LoVo (cell line): ENCODE data around the gene ATAD2B.

Source experiments
- DNase-seq: peaks from one replicate; pipeline ENCODE4 v3.0.0-alpha.2; 2016; ENCODE audit warnings: low spot score

The ATAD2B gene

DNA sequence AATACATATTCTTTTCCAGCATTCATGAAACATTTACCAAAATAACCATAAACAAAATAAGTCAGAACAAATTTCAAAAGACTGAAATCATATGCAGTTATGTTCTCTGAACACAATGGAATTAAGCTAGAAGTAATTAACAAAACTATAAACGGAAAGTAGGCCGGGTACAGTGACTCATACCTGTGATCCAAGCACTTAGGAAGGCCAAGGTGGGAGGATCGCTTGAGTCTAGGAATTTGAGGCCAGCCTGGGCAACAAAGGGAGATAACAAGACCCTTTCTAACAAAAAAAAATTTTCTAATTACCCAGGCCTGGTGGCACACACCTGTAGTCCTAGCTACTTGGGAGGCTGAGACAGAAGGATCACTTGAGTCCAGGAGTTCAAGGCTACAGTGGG lies 14.9 kb downstream of the ATAD2B start:
- DNase-seq, result no peak

DNA sequence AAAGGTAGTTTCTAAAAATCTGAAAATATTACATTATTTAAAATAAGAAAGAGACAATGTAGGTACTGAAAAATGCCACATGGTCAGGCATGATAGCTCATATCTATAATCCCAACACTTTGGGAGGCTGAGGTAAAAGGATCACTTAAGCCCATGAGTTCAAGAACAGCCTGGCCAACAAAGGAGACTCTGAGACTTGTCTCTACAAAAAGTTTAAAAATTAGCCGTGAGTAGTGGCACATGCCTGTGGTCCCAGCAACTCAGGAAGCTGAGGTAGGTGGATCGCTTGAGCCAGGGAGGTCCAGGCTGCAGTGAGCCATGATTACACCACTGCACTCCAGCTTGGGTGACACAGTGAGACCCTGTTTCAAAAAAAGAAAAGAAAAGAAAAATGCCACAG lies 21.8 kb downstream of the ATAD2B start:
- DNase-seq, result no peak

DNA sequence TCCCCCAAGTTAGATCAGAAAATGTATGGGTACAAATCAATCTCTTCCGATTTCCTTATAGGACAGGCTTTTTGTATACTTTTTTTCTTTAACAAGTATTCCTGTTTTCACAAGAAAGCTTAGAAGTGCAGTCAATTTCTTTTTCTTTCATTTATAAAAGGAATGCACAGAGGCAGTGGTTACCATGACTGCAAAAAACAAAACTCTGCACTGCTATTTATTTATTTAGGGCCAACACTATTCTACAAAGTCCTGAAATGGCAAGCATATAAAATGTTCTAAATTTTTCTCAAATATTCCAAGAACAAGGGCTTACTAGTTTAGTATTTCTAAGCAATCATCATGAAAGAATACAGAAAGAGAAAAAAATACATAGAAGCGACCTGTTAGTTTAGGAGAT lies 22.2 kb downstream of the ATAD2B start:
- no peak for DNase-seq

GRCh38 chr2:23904215-23904614 lies 22.7 kb downstream of the ATAD2B start:
- no peak for DNase-seq

GRCh38 chr2:23903034-23903433 lies 23.9 kb downstream of the ATAD2B start:
- DNase-seq, result no peak

DNA sequence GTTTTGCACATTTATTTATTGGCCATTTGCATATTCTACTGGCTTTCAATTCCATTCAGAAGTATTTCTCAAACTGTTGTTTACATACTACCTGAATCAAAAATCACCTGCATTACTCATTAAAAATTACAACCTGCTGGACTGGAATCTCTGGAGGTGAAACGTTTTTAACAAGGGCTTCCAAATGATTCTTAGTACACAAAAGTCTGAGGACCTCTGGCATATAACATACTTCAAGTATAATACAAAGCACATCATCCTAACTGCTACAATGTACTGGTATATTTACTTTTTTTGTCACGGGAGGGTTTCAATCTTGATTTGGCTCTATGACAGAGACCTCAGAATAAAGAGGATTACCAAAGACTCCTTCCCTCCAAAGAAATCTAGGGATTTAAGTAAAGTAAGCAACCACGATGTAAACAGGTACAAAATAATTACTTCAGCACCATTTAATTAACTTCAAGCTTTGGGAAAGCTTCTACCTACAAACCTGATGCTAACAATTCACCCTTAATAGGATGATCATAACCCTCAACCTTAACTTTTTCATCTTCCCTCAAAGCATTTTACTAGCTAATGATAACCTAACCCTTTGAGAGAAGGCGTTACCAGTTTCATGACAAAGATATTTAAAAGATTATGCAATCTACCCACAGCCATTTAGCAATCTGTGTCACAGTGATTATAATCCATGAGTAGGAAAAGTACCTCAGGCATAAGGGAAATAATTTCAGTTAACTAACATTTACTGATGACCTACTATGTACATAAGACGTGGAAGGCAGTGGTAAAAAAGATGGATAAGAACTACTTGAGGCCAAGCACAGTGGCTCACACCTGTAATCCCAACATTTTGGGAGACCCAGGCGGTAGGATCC lies 24.7 kb downstream of the ATAD2B start:
- peak; percentile 14 for DNase-seq

- DNase-seq, result peak; percentile 12
Observed at GRCh38 chr2:23900541-23901322, 26.2 kb downstream of the ATAD2B start.

GRCh38 chr2:23900133-23900532 lies 26.8 kb downstream of the ATAD2B start:
- no peak for DNase-seq

- DNase-seq, result no peak
Observed at GRCh38 chr2:23871206-23871605, 55.7 kb downstream of the ATAD2B start.

DNA sequence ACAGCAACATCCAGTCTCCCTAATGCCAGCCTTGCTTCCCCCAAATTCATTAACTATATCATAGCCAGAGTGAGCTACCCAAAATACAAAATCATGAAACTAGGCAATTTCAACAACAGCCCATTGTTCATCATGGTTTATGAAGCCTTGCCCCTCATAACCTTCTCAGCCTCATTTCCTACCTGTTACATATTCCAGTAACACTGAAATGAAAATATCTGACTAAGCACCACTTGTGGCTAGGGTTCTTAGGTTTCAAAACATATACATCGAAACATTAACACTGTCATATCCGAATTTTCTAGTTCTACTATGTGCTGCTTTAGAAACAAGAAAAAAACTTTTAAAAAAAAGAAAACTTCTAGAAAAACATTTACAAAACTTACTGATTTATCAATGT lies 59.5 kb downstream of the ATAD2B start:
- DNase-seq, result no peak

DNA sequence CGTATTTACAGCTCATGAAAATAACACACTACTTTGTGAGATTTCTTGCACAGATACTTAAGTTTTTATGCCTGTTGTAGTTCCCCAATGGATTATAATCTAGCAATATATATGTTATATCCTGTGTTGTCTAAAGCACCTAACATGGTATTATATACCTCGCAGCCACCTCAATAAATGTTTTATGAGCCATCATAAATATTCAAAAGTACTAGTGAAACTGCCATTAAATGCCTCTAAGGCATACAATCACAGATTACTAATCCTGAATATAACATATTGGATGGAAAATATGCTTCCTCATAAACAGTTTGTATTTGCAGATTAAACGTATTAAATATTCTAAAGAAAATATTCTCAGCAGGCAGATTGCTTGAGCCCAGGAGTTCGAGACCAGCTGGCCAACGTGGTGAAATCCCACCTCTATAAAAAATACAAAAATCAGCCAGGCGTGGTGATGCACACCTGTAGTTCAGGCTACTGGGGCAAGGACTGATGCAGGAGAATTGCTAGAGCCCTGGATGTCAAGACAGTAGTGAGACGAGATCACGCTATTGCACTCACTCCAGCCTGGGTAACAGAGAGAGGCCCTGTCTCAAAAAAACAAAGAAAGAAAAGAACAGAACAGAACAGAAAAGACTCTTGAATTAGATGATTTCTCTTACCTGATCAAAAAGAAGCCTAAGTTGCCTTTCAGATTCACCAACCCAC lies 64.1 kb downstream of the ATAD2B start:
- no peak for DNase-seq

GRCh38 chr2:23861952-23862351 lies 65.0 kb downstream of the ATAD2B start:
- DNase-seq, result no peak

- no peak for DNase-seq
Observed at GRCh38 chr2:23859983-23860382, 66.9 kb downstream of the ATAD2B start.

GRCh38 chr2:23859234-23859633 lies 67.7 kb downstream of the ATAD2B start:
- no peak for DNase-seq

DNA sequence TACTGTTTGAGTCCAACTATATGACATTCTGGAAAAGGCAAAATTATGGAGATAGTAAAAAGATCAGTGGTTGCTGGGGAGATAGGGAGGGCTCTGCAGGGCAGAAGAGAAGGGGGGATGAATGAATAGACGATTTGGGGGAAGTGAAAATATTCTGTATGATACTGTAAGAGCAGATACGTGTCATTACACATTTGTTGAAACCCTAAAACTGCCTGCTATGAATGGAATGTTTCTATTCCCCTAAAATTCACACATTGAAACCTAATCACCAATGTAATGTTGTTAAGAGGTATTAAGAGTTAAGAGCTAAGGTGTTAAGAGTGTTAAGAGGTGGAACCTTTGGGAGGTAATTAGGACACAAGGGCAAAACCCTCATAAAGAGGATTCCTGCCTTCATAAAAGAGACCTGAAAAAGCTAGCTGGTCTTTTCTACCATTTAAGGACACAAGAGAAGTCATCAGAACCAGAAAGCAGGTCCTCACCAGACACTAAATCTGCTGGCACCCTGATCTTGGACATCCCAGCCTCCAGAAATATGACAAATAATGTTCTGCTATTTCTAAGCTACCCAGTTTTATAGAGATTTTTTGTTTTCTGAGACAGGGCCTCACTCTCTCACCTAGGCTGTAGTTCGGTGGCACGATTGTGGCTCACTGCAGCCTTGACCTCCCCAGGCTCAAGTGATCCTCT lies 76.2 kb downstream of the ATAD2B start:
- DNase-seq, result no peak

- no peak for DNase-seq
Observed at GRCh38 chr2:23844905-23845304, 82.0 kb downstream of the ATAD2B start.

GRCh38 chr2:23843051-23843976 lies 83.6 kb downstream of the ATAD2B start:
- no peak for DNase-seq

- no peak for DNase-seq
Observed at GRCh38 chr2:23839919-23840578, 86.9 kb downstream of the ATAD2B start.

DNA sequence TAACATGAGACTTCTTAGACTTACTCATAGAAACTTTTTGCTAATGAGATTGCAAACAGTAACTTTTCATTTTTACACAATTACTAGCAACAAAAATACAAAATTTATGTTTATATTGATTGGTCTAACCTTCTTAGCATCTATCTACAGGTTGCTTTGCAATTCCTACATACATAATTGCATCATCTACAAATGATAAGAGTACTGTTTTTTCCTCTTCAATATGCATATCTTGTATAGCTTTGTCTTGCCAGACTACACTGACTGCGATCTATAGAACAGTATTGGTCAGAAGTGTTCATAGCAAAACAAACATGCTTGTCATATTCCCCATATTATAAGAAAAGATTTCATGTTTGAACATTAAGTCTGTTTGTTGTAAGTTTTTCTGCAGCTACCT lies 87.9 kb downstream of the ATAD2B start:
- no peak for DNase-seq

GRCh38 chr2:23838581-23838980 lies 88.3 kb downstream of the ATAD2B start:
- DNase-seq, result no peak
